ENCODE results near the gene CAMKMT.

DNA sequence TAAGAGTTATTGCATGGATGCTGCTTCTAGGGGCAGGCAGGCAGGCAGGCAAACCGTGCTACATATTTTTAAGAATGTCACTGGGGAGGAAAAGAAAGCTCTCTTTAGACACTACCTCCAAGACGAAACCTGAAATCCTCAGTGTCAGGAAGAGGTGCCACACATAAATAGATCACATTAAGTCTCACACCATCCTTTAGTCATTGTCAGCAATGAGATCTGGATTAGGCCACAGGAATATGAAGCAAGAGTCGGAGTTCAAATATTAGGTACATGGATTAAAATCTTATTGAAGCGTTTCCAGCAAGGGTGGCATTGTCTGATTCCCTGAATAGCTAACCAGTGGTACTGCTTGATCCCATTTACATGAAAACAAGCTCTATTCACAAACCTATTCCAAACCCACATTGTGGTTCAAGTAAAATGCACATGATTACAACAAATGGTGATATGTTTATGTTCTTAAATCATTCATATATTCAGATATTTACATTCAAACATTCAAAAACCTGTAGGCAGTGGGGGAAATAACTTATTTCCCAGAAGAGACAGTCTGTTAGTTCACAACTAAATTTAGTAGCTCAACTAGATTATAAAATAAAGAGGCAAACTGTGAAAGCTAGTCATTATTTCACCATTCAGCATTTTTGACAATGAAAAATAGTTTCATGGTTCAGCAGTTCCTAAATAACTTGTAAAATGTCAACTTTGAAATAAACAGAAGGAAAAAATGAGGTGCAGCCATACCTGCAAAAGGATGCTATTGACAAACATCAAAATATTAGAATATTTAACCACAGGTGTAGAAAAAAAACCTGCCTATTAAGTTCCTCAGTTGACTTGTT is 384.4 kb downstream of the CAMKMT start:
- TF ChIP-seq, protein P1, sequence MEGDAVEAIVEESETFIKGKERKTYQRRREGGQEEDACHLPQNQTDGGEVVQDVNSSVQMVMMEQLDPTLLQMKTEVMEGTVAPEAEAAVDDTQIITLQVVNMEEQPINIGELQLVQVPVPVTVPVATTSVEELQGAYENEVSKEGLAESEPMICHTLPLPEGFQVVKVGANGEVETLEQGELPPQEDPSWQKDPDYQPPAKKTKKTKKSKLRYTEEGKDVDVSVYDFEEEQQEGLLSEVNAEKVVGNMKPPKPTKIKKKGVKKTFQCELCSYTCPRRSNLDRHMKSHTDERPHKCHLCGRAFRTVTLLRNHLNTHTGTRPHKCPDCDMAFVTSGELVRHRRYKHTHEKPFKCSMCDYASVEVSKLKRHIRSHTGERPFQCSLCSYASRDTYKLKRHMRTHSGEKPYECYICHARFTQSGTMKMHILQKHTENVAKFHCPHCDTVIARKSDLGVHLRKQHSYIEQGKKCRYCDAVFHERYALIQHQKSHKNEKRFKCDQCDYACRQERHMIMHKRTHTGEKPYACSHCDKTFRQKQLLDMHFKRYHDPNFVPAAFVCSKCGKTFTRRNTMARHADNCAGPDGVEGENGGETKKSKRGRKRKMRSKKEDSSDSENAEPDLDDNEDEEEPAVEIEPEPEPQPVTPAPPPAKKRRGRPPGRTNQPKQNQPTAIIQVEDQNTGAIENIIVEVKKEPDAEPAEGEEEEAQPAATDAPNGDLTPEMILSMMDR (IDR thresholded peaks at IDR 0.05): no peak
- TF ChIP-seq POLR2A (IDR thresholded peaks at IDR 0.05): no peak
